GM12801 (cell line): ENCODE data around the gene RNASEH1.

ENCODE experiments used
- CTCF ChIP-seq: IDR thresholded peaks from one replicate; pipeline ENCODE4 v1.5.1; 2011; ENCODE audit warnings: control low read depth; ENCODE audit not compliant: insufficient read length; ENCODE audit errors: extremely low read depth

The RNASEH1 gene

GRCh38 chr2:3602553-3603339, 44.6 kb upstream of the RNASEH1 start:
- TF ChIP-seq CTCF = no peak

GRCh38 chr2:3601561-3602271, 43.6 kb upstream of the RNASEH1 start:
- no peak for TF ChIP-seq CTCF

- TF ChIP-seq CTCF = no peak
Observed at GRCh38 chr2:3600256-3600855, 42.2 kb upstream of the RNASEH1 start.

- no peak for TF ChIP-seq CTCF
Observed at GRCh38 chr2:3598912-3599854, 41.0 kb upstream of the RNASEH1 start.

GRCh38 chr2:3598197-3598910, 40.2 kb upstream of the RNASEH1 start:
- TF ChIP-seq CTCF = no peak

GRCh38 chr2:3597567-3597966, 39.4 kb upstream of the RNASEH1 start:
- TF ChIP-seq CTCF = no peak
